ENCODE measurements around the gene KRTAP9-9.
"Not testable (repeated sequence)": the region's sequence is repeated elsewhere in the genome, so short reads cannot be mapped to it uniquely, and the experiment has no call there.

KRTAP9-9 gene

GRCh38 chr17:41267711-41268110, 12.5 kb downstream of the KRTAP9-9 start:
- H3K9me3 ChIP-seq (ENCODE audit: control insufficient read depth, low read length): no peaks in the 10 kb centered on the region
- H3K36me3 ChIP-seq (ENCODE audit: control insufficient read depth, insufficient read depth, low read length): no peaks in the 10 kb centered on the region
- no peak overlapping the region for H3K27ac ChIP-seq (ENCODE audit: low read depth, low read length, severe bottlenecking)
- H3K4me3 ChIP-seq (ENCODE audit: extremely low read depth, insufficient read depth, low read length, poor library complexity, severe bottlenecking): no peak overlapping the region
- no peaks in the 10 kb centered on the region for H3K4me1 ChIP-seq (ENCODE audit: control insufficient read depth, insufficient read depth, low read length, poor library complexity, severe bottlenecking)
- no CpG with 5 or more reads among the region's 3 CpGs for WGBS, 2 experiments (ENCODE audit: insufficient coverage in 2 of 2)

- not testable (repeated sequence) for H3K4me3 ChIP-seq (ENCODE audit: extremely low read depth, insufficient read depth, low read length, poor library complexity, severe bottlenecking); H3K36me3 ChIP-seq (ENCODE audit: control insufficient read depth, insufficient read depth, low read length); H3K4me1 ChIP-seq (ENCODE audit: control insufficient read depth, insufficient read depth, low read length, poor library complexity, severe bottlenecking); H3K9me3 ChIP-seq (ENCODE audit: control insufficient read depth, low read length); H3K27ac ChIP-seq (ENCODE audit: low read depth, low read length, severe bottlenecking)
- 50% methylated on average over 1 of the region's 1 CpG; no CpG with 5 or more reads in 1 of the 2 experiments for WGBS, 2 experiments (ENCODE audit: insufficient coverage in 2 of 2)
These were observed 16.1 kb downstream of the KRTAP9-9 start for GRCh38 chr17:41271323-41271722.

GRCh38 chr17:41271858-41272257, 16.7 kb downstream of the KRTAP9-9 start:
- H3K27ac ChIP-seq (ENCODE audit: low read depth, low read length, severe bottlenecking): no peak overlapping the region
- no peak overlapping the region for H3K4me3 ChIP-seq (ENCODE audit: extremely low read depth, insufficient read depth, low read length, poor library complexity, severe bottlenecking)
- no peaks in the 10 kb centered on the region for H3K9me3 ChIP-seq (ENCODE audit: control insufficient read depth, low read length)
- WGBS, 2 experiments (ENCODE audit: insufficient coverage in 2 of 2): 60 to 67% methylated on average over 1 of the region's 1 CpG
- no peaks in the 10 kb centered on the region for H3K4me1 ChIP-seq (ENCODE audit: control insufficient read depth, insufficient read depth, low read length, poor library complexity, severe bottlenecking)
- no peaks in the 10 kb centered on the region for H3K36me3 ChIP-seq (ENCODE audit: control insufficient read depth, insufficient read depth, low read length)

- H3K9me3 ChIP-seq (ENCODE audit: control insufficient read depth, low read length); H3K4me3 ChIP-seq (ENCODE audit: extremely low read depth, insufficient read depth, low read length, poor library complexity, severe bottlenecking); H3K36me3 ChIP-seq (ENCODE audit: control insufficient read depth, insufficient read depth, low read length); H3K4me1 ChIP-seq (ENCODE audit: control insufficient read depth, insufficient read depth, low read length, poor library complexity, severe bottlenecking); H3K27ac ChIP-seq (ENCODE audit: low read depth, low read length, severe bottlenecking): not testable (repeated sequence)
- 74 to 89% methylated on average over 3 of the region's 3 CpGs for WGBS, 2 experiments (ENCODE audit: insufficient coverage in 2 of 2)
These were observed 20.5 kb downstream of the KRTAP9-9 start, which contains the start of gene KRTAP9-7 for GRCh38 chr17:41275648-41276190. KRTAP9-7 (plus strand) TSS chr17:41275698; CDS start chr17:41275698, 0 bp downstream.

GRCh38 chr17:41278176-41278955, 23.2 kb downstream of the KRTAP9-9 start:
- H3K9me3 ChIP-seq (ENCODE audit: control insufficient read depth, low read length): no peaks in the 10 kb centered on the region
- no peaks in the 10 kb centered on the region for H3K36me3 ChIP-seq (ENCODE audit: control insufficient read depth, insufficient read depth, low read length)
- H3K4me3 ChIP-seq (ENCODE audit: extremely low read depth, insufficient read depth, low read length, poor library complexity, severe bottlenecking): no peak overlapping the region
- H3K27ac ChIP-seq (ENCODE audit: low read depth, low read length, severe bottlenecking): no peak overlapping the region
- 83 to 86% methylated on average over 1 to 2 of the region's 3 CpGs for WGBS, 2 experiments (ENCODE audit: insufficient coverage in 2 of 2)
- H3K4me1 ChIP-seq (ENCODE audit: control insufficient read depth, insufficient read depth, low read length, poor library complexity, severe bottlenecking): peaks cover 4% of the 10 kb centered on the region

- H3K4me1 ChIP-seq (ENCODE audit: control insufficient read depth, insufficient read depth, low read length, poor library complexity, severe bottlenecking): peaks cover 20% of the 10 kb centered on the region
- H3K9me3 ChIP-seq (ENCODE audit: control insufficient read depth, low read length): no peaks in the 10 kb centered on the region
- no peak overlapping the region for H3K4me3 ChIP-seq (ENCODE audit: extremely low read depth, insufficient read depth, low read length, poor library complexity, severe bottlenecking)
- WGBS, 2 experiments (ENCODE audit: insufficient coverage in 2 of 2): 84 to 100% methylated on average over 1 to 2 of the region's 3 CpGs
- H3K27ac ChIP-seq (ENCODE audit: low read depth, low read length, severe bottlenecking): peak overlapping the region; percentile 60
- no peaks in the 10 kb centered on the region for H3K36me3 ChIP-seq (ENCODE audit: control insufficient read depth, insufficient read depth, low read length)
These were observed 28.9 kb downstream of the KRTAP9-9 start for GRCh38 chr17:41284043-41284442.

- Histone ChIP-seq H3K4me1 (ENCODE audit: control insufficient read depth, insufficient read depth, low read length, poor library complexity, severe bottlenecking) (peaks cover 20% of the 10 kb centered on the region), H3K9me3 (ENCODE audit: control insufficient read depth, low read length) (no peaks in the 10 kb centered on the region), H3K4me3 (ENCODE audit: extremely low read depth, insufficient read depth, low read length, poor library complexity, severe bottlenecking) (no peak overlapping the region), H3K27ac (ENCODE audit: low read depth, low read length, severe bottlenecking) (no peak overlapping the region), H3K36me3 (ENCODE audit: control insufficient read depth, insufficient read depth, low read length) (no peaks in the 10 kb centered on the region)
- 71% methylated on average over 1 of the region's 2 CpGs; no CpG with 5 or more reads in 1 of the 2 experiments for WGBS, 2 experiments (ENCODE audit: insufficient coverage in 2 of 2)
These were observed 29.4 kb downstream of the KRTAP9-9 start for GRCh38 chr17:41284546-41284945.

- Histone ChIP-seq H3K4me3 (ENCODE audit: extremely low read depth, insufficient read depth, low read length, poor library complexity, severe bottlenecking) (no peak overlapping the region), H3K9me3 (ENCODE audit: control insufficient read depth, low read length) (no peaks in the 10 kb centered on the region), H3K4me1 (ENCODE audit: control insufficient read depth, insufficient read depth, low read length, poor library complexity, severe bottlenecking) (peaks cover 20% of the 10 kb centered on the region), H3K27ac (ENCODE audit: low read depth, low read length, severe bottlenecking) (no peak overlapping the region), H3K36me3 (ENCODE audit: control insufficient read depth, insufficient read depth, low read length) (no peaks in the 10 kb centered on the region)
- WGBS, 2 experiments (ENCODE audit: insufficient coverage in 2 of 2): 80 to 100% methylated on average over 1 of the region's 3 CpGs
These were observed 31.9 kb downstream of the KRTAP9-9 start for GRCh38 chr17:41287050-41287449.

- 92 to 94% methylated on average over 1 of the region's 1 CpG for WGBS, 2 experiments (ENCODE audit: insufficient coverage in 2 of 2)
- no peak overlapping the region for H3K27ac ChIP-seq (ENCODE audit: low read depth, low read length, severe bottlenecking)
- H3K36me3 ChIP-seq (ENCODE audit: control insufficient read depth, insufficient read depth, low read length): no peaks in the 10 kb centered on the region
- no peaks in the 10 kb centered on the region for H3K4me1 ChIP-seq (ENCODE audit: control insufficient read depth, insufficient read depth, low read length, poor library complexity, severe bottlenecking)
- no peak overlapping the region for H3K4me3 ChIP-seq (ENCODE audit: extremely low read depth, insufficient read depth, low read length, poor library complexity, severe bottlenecking)
- H3K9me3 ChIP-seq (ENCODE audit: control insufficient read depth, low read length): no peaks in the 10 kb centered on the region
These were observed 38.8 kb downstream of the KRTAP9-9 start for GRCh38 chr17:41294016-41294415.

- H3K4me3 ChIP-seq (ENCODE audit: extremely low read depth, insufficient read depth, low read length, poor library complexity, severe bottlenecking): no peak overlapping the region
- H3K27ac ChIP-seq (ENCODE audit: low read depth, low read length, severe bottlenecking): no peak overlapping the region
- no peaks in the 10 kb centered on the region for H3K4me1 ChIP-seq (ENCODE audit: control insufficient read depth, insufficient read depth, low read length, poor library complexity, severe bottlenecking)
- no CpG with 5 or more reads among the region's 1 CpG for WGBS, 2 experiments (ENCODE audit: insufficient coverage in 2 of 2)
- H3K9me3 ChIP-seq (ENCODE audit: control insufficient read depth, low read length): no peaks in the 10 kb centered on the region
- H3K36me3 ChIP-seq (ENCODE audit: control insufficient read depth, insufficient read depth, low read length): no peaks in the 10 kb centered on the region
These were observed 41.7 kb downstream of the KRTAP9-9 start for GRCh38 chr17:41296846-41297245.

All from mesodermal cell (in vitro differentiated cells).